BE2C (cell line): Measurements from ENCODE around the gene FAM117A.

Source experiments
- DNase-seq: peaks from one replicate; pipeline ENCODE4 v3.0.0-alpha.2; 2020
- H3K27me3 ChIP-seq: fragments of 250-450 bp; sonication (Bioruptor Pico); 2 replicates; pipeline ENCODE4 v1.5.1; 2020; ENCODE audit warnings: mild to moderate bottlenecking
- H3K36me3 ChIP-seq: fragments of 250-450 bp; sonication (Bioruptor Pico); 2 replicates; pipeline ENCODE4 v1.5.1; 2020; ENCODE audit warnings: mild to moderate bottlenecking
- H3K4me1 ChIP-seq: fragments of 250-450 bp; sonication (Bioruptor Pico); 2 replicates; pipeline ENCODE4 v1.5.1; 2020
- H3K4me3 ChIP-seq: 2 replicates; pipeline ENCODE4 v1.5.1; 2011; ENCODE audit warnings: low read depth, low read length
- H3K9me3 ChIP-seq: fragments of 250-450 bp; sonication (Bioruptor Pico); 2 replicates; pipeline ENCODE4 v1.5.1; 2020
- CTCF ChIP-seq: IDR thresholded peaks from 2 replicates; pipeline ENCODE4 v1.5.1; 2012; ENCODE audit warnings: mild to moderate bottlenecking, low read depth, low read length

The FAM117A gene

GRCh38 chr17:49739641-49740271 is 24.2 kb downstream of the FAM117A start:
- Histone ChIP-seq H3K9me3 (no peaks in the 10 kb centered on the region), H3K36me3 (no peaks in the 10 kb centered on the region), H3K4me3 (peak overlapping the region; percentile 30), H3K27me3 (no peaks in the 10 kb centered on the region), H3K4me1 (peaks cover 13% of the 10 kb centered on the region)
- DNase-seq, result peak; percentile 96
- no peak for TF ChIP-seq CTCF

GRCh38 chr17:49738456-49739163 is 25.3 kb downstream of the FAM117A start:
- no peak for TF ChIP-seq CTCF
- Histone ChIP-seq H3K36me3 (no peaks in the 10 kb centered on the region), H3K4me1 (peaks cover 13% of the 10 kb centered on the region), H3K4me3 (no peak overlapping the region), H3K9me3 (no peaks in the 10 kb centered on the region), H3K27me3 (no peaks in the 10 kb centered on the region)
- no peak for DNase-seq

GRCh38 chr17:49734515-49735490 is 29.1 kb downstream of the FAM117A start:
- Histone ChIP-seq H3K36me3 (no peaks in the 10 kb centered on the region), H3K4me3 (no peak overlapping the region), H3K27me3 (no peaks in the 10 kb centered on the region), H3K4me1 (peaks cover 7% of the 10 kb centered on the region), H3K9me3 (no peaks in the 10 kb centered on the region)
- DNase-seq, result no peak
- TF ChIP-seq CTCF, result no peak

GRCh38 chr17:49731435-49731831 is 32.5 kb downstream of the FAM117A start:
- no peak for TF ChIP-seq CTCF
- DNase-seq, result no peak
- H3K36me3 ChIP-seq, result no peaks in the 10 kb centered on the region
- H3K27me3 ChIP-seq, result no peaks in the 10 kb centered on the region
- no peaks in the 10 kb centered on the region for H3K4me1 ChIP-seq
- H3K9me3 ChIP-seq, result no peaks in the 10 kb centered on the region; the same call in 1 of the 2 replicates
- H3K4me3 ChIP-seq, result no peak overlapping the region

GRCh38 chr17:49730785-49731434 is 33.0 kb downstream of the FAM117A start:
- no peaks in the 10 kb centered on the region for H3K4me1 ChIP-seq
- no peak for DNase-seq
- no peaks in the 10 kb centered on the region for H3K36me3 ChIP-seq
- H3K4me3 ChIP-seq, result no peak overlapping the region
- no peak for TF ChIP-seq CTCF
- H3K27me3 ChIP-seq, result no peaks in the 10 kb centered on the region
- no peaks in the 10 kb centered on the region; the same call in 1 of the 2 replicates for H3K9me3 ChIP-seq
